HG02938 (cell line): ENCODE measurements around the gene C1QL1.

Experiments
- ATAC-seq: cut with Tn5 transposase; IDR thresholded peaks from one replicate; pipeline ENCODE4 v1.9.1; 2021; ENCODE audit warnings: mild to moderate bottlenecking, moderate library complexity; ENCODE audit not compliant: unreplicated experiment

C1QL1 gene

GRCh38 chr17:44915862-44916780, 52.0 kb downstream of the C1QL1 start:
- ATAC-seq, result no peak

GRCh38 chr17:44915321-44915726, 52.8 kb downstream of the C1QL1 start, which contains the start of gene GFAP:
GFAP (minus strand) TSS chr17:44915500; CDS start chr17:44915486, 14 bp downstream.
- no peak for ATAC-seq

DNA sequence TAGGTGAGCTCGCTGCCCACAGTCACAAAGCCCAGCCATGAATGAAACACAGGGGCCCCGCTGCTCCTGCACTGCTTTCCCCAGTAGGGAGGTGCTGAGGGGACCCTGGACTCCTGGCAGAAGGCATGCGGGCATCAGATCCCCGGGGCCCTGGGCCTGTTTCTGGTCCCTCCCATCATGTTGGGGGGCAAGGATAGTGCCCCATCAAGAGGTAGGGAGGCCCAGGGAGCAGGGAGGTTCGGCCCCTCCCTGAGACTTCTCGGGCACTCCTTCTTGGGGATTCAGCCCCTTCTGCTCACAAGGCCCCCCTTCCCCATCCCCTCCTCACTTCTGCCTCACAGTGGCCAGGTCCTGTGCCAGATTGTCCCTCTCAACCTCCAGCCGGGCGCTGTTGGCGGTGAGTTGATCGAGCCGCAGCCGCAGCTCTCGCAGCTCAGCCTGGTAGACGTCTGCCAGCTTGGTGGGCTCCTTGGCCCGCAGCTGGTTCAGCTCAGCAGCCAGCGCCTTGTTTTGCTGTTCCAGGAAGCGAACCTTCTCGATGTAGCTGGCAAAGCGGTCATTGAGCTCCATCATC, 53.3 kb downstream of the C1QL1 start:
- no peak for ATAC-seq

DNA sequence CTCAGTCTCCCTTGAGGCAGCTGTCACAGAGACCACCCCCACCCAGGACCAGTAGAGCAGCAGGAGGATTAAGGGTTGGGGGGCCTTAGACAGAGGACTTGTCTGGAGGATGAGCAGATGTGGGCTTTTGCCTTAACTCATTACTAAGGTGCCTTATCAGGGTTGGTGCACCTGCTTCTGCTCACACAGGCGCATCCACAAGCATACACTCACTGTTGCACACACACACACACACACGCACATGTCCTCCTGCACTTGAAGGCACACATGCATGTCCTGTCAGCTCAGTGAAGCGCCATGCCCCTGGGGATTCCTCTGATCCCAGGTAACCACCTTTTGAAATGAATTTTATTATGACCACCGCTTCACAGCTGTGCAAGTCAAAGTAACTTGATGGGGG, 54.0 kb downstream of the C1QL1 start:
- ATAC-seq, result no peak

DNA sequence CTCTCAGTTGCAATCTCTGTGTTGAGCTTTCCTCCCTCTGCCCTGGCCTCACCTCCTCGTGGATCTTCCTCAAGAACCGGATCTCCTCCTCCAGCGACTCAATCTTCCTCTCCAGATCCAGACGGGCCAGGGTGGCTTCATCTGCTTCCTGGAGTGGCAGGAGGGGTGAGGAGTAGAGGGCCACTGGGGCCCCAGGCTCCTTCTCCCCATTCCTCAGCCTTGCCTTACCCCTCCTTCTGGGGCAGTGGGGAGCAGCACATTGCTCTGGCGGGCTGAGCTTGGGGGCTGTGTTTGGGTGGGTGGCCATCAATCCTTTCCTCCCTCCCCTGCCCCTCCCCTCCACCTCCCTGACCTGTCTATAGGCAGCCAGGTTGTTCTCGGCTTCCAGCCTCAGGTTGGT, 54.4 kb downstream of the C1QL1 start:
- no peak for ATAC-seq

DNA sequence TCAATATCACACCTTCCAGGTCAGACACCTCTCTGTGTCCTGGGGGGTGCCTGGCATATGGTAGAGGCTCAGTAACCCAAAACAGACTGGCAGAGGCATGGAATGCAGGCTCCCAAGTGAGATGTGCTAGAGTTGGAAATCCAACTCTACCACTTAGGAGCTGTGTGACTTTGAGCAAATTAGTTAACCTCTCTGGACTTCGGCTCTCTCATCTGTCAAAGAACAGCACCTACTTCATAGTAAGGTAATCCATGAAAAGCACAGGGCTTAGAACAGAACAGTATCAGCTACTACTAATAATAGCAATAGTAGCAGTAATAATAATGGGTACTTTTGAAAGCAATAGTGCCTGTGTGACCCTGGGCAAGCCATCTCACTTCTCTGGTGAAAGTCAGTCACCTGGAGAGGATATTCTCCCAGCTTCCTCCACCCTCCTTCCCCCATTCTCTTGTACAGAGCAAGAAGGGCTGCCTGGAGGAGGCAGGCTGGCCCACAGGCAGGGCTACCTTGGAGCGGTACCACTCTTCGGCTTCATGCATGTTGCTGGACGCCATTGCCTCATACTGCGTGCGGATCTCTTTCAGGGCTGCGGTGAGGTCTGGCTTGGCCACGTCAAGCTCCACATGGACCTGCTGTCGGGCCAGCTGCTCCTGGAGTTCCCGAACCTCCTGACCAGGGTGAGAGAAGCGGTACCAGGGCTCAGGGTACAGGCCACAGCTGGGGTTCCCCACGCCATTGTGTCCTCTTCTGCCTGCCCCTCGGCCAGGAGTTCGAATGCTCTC, 55.1 kb downstream of the C1QL1 start:
- no peak for ATAC-seq

GRCh38 chr17:44911133-44912001, 56.7 kb downstream of the C1QL1 start:
- no peak for ATAC-seq

GRCh38 chr17:44910231-44911106, 57.6 kb downstream of the C1QL1 start:
- ATAC-seq, result no peak
